Measurements from ENCODE around the gene SIGLEC12. TPM values are rescaled to one million over a fixed set of nuclear protein-coding genes. Genes with fewer than 3 reads are reported as not detected.
"Not testable (repeated sequence)": the region's sequence is repeated elsewhere in the genome, so short reads cannot be mapped to it uniquely, and the experiment has no call there.

Gene SIGLEC12
- total RNA-seq, 1 donor from 2014 or later: not detected

DNA sequence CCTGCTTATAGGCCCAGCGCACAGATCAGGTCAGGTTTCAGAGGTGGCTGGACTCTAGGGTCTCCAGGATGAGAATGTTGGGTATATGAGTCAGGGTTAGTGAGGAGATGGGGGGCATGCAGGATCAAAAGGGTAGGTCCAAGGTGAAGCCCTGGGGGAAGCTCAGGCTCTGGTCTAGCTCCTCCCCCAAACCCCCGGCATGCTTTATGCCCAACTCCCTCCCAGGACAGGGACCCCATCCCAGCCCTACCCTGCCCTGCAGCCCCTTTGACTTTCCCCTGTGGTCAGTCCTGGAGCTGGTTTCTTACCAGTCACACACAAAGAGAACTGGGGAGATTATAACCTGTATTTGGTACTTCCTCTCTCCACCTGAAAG, 33.1 kb downstream of the SIGLEC12 start:
- H3K4me1 Mint-ChIP-seq: no peaks in the 10 kb centered on the region
- DNase-seq (ENCODE audit: low read depth, low spot score): no peak
- peaks cover 84% of the 10 kb centered on the region for H3K27me3 Mint-ChIP-seq (ENCODE audit: low read depth)

DNA sequence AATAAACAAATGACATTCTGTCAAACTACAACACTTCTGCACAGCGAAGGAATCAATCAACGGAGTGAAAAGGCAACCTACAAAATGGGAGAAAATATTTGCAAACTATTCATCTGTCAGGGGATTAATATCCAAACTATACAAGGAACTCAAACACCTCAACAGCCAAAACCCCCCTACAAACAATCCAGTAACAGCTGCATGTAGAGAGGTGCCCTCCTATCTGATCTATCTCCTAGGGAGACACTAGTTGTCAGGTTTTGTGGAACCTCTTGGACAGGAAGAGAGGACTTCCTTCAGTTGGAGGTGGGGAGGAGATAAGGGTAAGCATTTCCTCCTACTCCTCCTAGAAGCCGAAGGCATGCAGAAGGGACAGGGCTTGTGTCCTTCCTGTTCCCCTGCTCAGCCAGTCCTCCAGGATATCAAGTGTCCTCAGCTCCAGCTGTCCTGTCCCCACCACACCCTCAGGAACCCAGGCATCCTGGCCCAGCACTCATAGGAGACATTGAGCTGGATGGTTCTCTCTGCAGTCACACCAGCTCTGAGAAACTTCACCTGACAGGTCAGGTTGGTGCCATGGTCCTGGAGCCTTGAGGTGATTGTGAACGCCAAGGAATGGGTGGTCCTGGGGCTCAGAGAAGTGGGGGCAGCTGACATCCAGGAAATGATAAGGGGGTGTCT, 33.6 kb downstream of the SIGLEC12 start:
- H3K27me3 Mint-ChIP-seq (ENCODE audit: low read depth): peaks cover 85% of the 10 kb centered on the region

More for the DNA sequence above, 33.1 kb downstream of the SIGLEC12 start:
- Mint-ChIP-seq H3K9me3 (no peaks in the 10 kb centered on the region), H3K27ac (ENCODE audit: unreplicated experiment) (no peak overlapping the region), H3K4me3 (no peak overlapping the region), H3K36me3 (ENCODE audit: low read depth) (no peaks in the 10 kb centered on the region)
- TF ChIP-seq, protein P1, sequence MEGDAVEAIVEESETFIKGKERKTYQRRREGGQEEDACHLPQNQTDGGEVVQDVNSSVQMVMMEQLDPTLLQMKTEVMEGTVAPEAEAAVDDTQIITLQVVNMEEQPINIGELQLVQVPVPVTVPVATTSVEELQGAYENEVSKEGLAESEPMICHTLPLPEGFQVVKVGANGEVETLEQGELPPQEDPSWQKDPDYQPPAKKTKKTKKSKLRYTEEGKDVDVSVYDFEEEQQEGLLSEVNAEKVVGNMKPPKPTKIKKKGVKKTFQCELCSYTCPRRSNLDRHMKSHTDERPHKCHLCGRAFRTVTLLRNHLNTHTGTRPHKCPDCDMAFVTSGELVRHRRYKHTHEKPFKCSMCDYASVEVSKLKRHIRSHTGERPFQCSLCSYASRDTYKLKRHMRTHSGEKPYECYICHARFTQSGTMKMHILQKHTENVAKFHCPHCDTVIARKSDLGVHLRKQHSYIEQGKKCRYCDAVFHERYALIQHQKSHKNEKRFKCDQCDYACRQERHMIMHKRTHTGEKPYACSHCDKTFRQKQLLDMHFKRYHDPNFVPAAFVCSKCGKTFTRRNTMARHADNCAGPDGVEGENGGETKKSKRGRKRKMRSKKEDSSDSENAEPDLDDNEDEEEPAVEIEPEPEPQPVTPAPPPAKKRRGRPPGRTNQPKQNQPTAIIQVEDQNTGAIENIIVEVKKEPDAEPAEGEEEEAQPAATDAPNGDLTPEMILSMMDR (conservative IDR thresholded peaks at IDR 0.05): no peak

DNA sequence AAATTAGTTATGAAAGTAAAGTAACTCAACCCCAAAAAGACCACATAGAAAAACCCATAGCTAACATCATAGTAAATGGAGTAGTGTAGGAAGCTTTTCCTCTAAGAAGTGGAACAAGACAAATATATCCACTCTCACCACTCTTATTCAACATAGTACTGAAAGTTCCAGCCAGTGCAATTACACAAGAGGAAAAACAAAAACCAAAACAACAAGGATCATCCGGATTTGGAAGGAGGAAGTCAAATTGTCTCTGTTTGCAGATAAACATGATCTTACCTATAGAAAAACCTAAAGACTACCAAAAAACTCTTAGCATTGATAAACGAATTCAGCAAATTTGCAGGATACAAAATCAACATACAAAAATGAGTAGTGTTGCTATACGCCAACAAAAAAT, 34.9 kb downstream of the SIGLEC12 start:
- no peak overlapping the region for H3K4me3 Mint-ChIP-seq
- H3K27me3 Mint-ChIP-seq (ENCODE audit: low read depth): peaks cover 80% of the 10 kb centered on the region
- TF ChIP-seq, protein P1 (conservative IDR thresholded peaks at IDR 0.05): no peak
- H3K36me3 Mint-ChIP-seq (ENCODE audit: low read depth): no peaks in the 10 kb centered on the region
- H3K9me3 Mint-ChIP-seq: no peaks in the 10 kb centered on the region
- no peaks in the 10 kb centered on the region for H3K4me1 Mint-ChIP-seq
- no peak overlapping the region for H3K27ac Mint-ChIP-seq (ENCODE audit: unreplicated experiment)
- DNase-seq (ENCODE audit: low read depth, low spot score): no peak

More for the DNA sequence above, 33.6 kb downstream of the SIGLEC12 start:
- Mint-ChIP-seq H3K36me3 (ENCODE audit: low read depth) (no peaks in the 10 kb centered on the region), H3K9me3 (no peaks in the 10 kb centered on the region), H3K27ac (ENCODE audit: unreplicated experiment) (no peak overlapping the region), H3K4me1 (no peaks in the 10 kb centered on the region), H3K4me3 (no peak overlapping the region)
- DNase-seq (ENCODE audit: low read depth, low spot score): no peak
- TF ChIP-seq, protein P1 (conservative IDR thresholded peaks at IDR 0.05): no peak

DNA sequence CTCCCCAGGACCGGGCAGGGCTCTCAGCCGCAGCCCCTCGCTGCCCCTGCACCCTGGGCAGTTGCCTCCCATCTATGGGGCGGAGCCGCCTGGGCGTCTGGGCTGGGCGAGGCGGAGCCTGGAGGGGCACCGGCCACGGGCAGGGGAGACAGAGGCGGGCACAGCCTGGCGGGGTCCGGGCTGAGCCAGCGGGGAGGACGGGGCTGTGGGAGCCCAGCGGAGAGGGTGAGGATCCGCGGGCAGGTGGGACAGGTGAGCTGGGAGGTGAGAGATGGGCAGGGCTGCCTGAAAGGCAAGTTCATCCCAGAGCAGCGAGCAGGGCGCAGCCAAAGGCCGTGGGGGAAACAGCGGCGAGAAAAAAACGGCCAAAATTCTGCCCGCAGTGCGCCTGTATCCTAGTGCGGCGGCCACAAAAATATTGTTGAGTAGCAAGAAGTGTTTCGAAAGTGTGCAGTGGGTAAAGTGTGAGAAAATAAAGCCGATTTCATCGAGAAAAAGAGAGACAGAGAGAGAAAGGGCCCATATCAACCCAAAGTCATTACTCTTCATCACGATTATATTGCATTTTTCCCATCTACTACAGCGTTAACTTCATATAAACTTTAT, 37.5 kb downstream of the SIGLEC12 start:
- not testable (repeated sequence) for H3K4me3 Mint-ChIP-seq; H3K36me3 Mint-ChIP-seq (ENCODE audit: low read depth); H3K27ac Mint-ChIP-seq (ENCODE audit: unreplicated experiment); H3K9me3 Mint-ChIP-seq; H3K4me1 Mint-ChIP-seq; DNase-seq (ENCODE audit: low read depth, low spot score)
- peaks cover 79% of the 10 kb centered on the region for H3K27me3 Mint-ChIP-seq (ENCODE audit: low read depth)

DNA sequence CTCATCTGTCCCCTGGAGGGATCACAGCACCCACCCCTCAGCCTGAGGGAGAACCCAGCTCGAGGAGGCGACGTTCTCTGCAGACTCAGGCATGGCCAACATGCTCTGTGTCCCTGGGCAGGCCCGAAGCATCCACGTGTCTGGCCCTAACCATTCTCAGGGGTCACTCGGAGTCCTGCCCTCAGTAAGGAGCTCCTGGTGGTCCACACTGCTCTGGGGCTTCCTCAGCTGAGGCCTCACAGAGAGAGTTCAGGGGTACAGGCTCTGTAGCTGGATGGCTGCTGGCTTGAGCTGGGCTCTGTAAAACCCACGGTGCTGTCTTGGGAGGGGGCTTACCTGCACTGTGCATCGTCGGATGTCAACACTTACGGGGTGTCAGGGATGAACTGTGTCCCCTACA, 38.9 kb downstream of the SIGLEC12 start:
- no peak overlapping the region for H3K27ac Mint-ChIP-seq (ENCODE audit: unreplicated experiment)
- H3K4me3 Mint-ChIP-seq: no peak overlapping the region
- H3K9me3 Mint-ChIP-seq: no peaks in the 10 kb centered on the region
- no peaks in the 10 kb centered on the region for H3K4me1 Mint-ChIP-seq
- H3K36me3 Mint-ChIP-seq (ENCODE audit: low read depth): no peaks in the 10 kb centered on the region
- DNase-seq (ENCODE audit: low read depth, low spot score): no peak
- TF ChIP-seq, protein P1 (conservative IDR thresholded peaks at IDR 0.05): no peak
- H3K27me3 Mint-ChIP-seq (ENCODE audit: low read depth): peaks cover 71% of the 10 kb centered on the region

DNA sequence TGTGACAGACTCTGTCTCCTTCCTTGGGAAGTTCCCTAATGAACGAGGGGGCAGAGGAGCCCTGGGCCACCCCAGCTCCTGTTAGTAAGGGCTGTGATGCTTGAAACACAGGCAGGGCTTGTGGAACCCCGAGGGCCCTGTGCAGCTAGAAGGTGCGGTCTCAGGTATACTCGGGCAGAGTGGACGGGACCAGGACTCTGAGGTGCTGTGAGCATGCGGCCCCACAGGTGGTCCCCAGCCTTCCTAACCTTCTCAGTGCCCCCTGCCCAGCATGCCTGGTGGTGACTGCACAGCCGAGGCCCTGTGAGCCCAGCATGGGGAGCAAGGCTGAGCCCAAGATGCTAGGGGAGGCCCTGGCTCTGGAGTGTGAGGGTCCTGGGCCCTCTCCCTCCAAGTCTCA, 39.3 kb downstream of the SIGLEC12 start:
- Mint-ChIP-seq H3K4me3 (no peak overlapping the region), H3K36me3 (ENCODE audit: low read depth) (no peaks in the 10 kb centered on the region), H3K27me3 (ENCODE audit: low read depth) (peaks cover 67% of the 10 kb centered on the region), H3K4me1 (no peaks in the 10 kb centered on the region), H3K27ac (ENCODE audit: unreplicated experiment) (no peak overlapping the region), H3K9me3 (no peaks in the 10 kb centered on the region)
- no peak for DNase-seq (ENCODE audit: low read depth, low spot score)
- TF ChIP-seq, protein P1 (conservative IDR thresholded peaks at IDR 0.05): no peak
